Skeletal muscle tissue (tissue), 4 donors: Measurements from ENCODE around the gene TOR2A. TPM values are rescaled to one million over a fixed set of nuclear protein-coding genes. Genes with fewer than 3 reads are reported as not detected.

Source experiments
- H3K27ac ChIP-seq: one replicate; pipeline ENCODE4 v1.7.0; 2013; ENCODE audit warnings: mild to moderate bottlenecking, low read depth, low read length, inconsistent platforms
- H3K27me3 ChIP-seq, 3 donors: one replicate each; pipeline ENCODE4 v1.7.0; 2013; ENCODE audit warnings: low read length in 3 of 3; ENCODE audit not compliant: control insufficient read depth in 3 of 3, insufficient read depth in 3 of 3
- H3K36me3 ChIP-seq, 3 donors: one replicate each; pipeline ENCODE4 v1.7.0; 2013; ENCODE audit warnings: low read length in 3 of 3; ENCODE audit not compliant: control insufficient read depth in 3 of 3, insufficient read depth in 3 of 3
- H3K4me1 ChIP-seq, 3 donors: one replicate each; pipeline ENCODE4 v1.7.0; 2013; ENCODE audit warnings: low read length in 3 of 3, mild to moderate bottlenecking in 3 of 3; ENCODE audit not compliant: control insufficient read depth in 3 of 3, insufficient read depth in 3 of 3
- H3K4me3 ChIP-seq, 3 donors: one replicate each; pipeline ENCODE4 v1.7.0; 2013; ENCODE audit warnings: low read length in 3 of 3
- H3K9ac ChIP-seq, 3 donors: one replicate each; pipeline ENCODE4 v1.7.0; 2013; ENCODE audit warnings: low read length in 3 of 3, mild to moderate bottlenecking in 3 of 3, moderate library complexity in 2 of 3, low read depth in 1 of 3
- H3K9me3 ChIP-seq, 3 donors: one replicate each; pipeline ENCODE4 v1.7.0; 2013; ENCODE audit warnings: low read length in 3 of 3; ENCODE audit not compliant: control insufficient read depth in 3 of 3
- total RNA-seq: library from RNA; depleted of rRNA; stranded (reverse); fragments of >200 nt; gene quantifications from one replicate; pipeline ENCODE4 v1.2.3, GENCODE V29; 2014
- donor health status: Osteomylitis.

The TOR2A gene
- total RNA-seq, 1 donor from 2014 or later, result 2.6 TPM

- Histone ChIP-seq H3K4me3 (no peak overlapping the region), H3K27me3 (no peaks in the 10 kb centered on the region), H3K27ac (no peak overlapping the region), H3K4me1 (peaks cover 6 to 14% (median 13%) of the 10 kb centered on the region in 3 donors), H3K9ac (no peak overlapping the region), H3K36me3 (peaks cover 6 to 24% (median 21%) of the 10 kb centered on the region in 3 donors), H3K9me3 (no peaks in the 10 kb centered on the region)
Measured at GRCh38 chr9:127732444-127732843, 2.6 kb downstream of the TOR2A start.

- no peak overlapping the region for H3K27ac ChIP-seq
Measured at GRCh38 chr9:127731938-127732337, 3.2 kb downstream of the TOR2A start.

GRCh38 chr9:127730799-127731410, 4.2 kb downstream of the TOR2A start:
- Histone ChIP-seq H3K4me1 (peaks cover 6 to 13% (median 13%) of the 10 kb centered on the region in 3 donors), H3K27ac (no peak overlapping the region), H3K4me3 (no peak overlapping the region), H3K27me3 (no peaks in the 10 kb centered on the region), H3K9ac (no peak overlapping the region), H3K9me3 (no peaks in the 10 kb centered on the region), H3K36me3 (peaks cover 6 to 24% (median 21%) of the 10 kb centered on the region in 3 donors)

More at GRCh38 chr9:127731938-127732337, 3.2 kb downstream of the TOR2A start:
- peaks cover 6 to 24% (median 21%) of the 10 kb centered on the region in 3 donors for H3K36me3 ChIP-seq
- no peaks in the 10 kb centered on the region for H3K9me3 ChIP-seq
- H3K4me1 ChIP-seq, result peaks cover 6 to 14% (median 13%) of the 10 kb centered on the region in 3 donors
- no peak overlapping the region for H3K9ac ChIP-seq
- H3K27me3 ChIP-seq, result no peaks in the 10 kb centered on the region
- no peak overlapping the region for H3K4me3 ChIP-seq

GRCh38 chr9:127730262-127730661, 4.8 kb downstream of the TOR2A start:
- no peak overlapping the region for H3K27ac ChIP-seq
- H3K9me3 ChIP-seq, result no peaks in the 10 kb centered on the region
- no peak overlapping the region for H3K4me3 ChIP-seq
- peaks cover 6 to 13% (median 7%) of the 10 kb centered on the region in 3 donors for H3K4me1 ChIP-seq
- no peak overlapping the region for H3K9ac ChIP-seq
- H3K27me3 ChIP-seq, result no peaks in the 10 kb centered on the region
- H3K36me3 ChIP-seq, result peaks cover 6 to 24% (median 21%) of the 10 kb centered on the region in 3 donors

- Histone ChIP-seq H3K4me3 (no peak overlapping the region), H3K27ac (no peak overlapping the region), H3K9me3 (no peaks in the 10 kb centered on the region), H3K4me1 (peaks cover 6 to 12% (median 7%) of the 10 kb centered on the region in 3 donors), H3K27me3 (no peaks in the 10 kb centered on the region), H3K9ac (no peak overlapping the region), H3K36me3 (peaks cover 6 to 24% (median 21%) of the 10 kb centered on the region in 3 donors)
Measured at GRCh38 chr9:127729522-127730256, 5.4 kb downstream of the TOR2A start.

- Histone ChIP-seq H3K36me3 (peaks cover 6 to 24% (median 21%) of the 10 kb centered on the region in 3 donors), H3K9ac (no peak overlapping the region), H3K4me3 (no peak overlapping the region), H3K9me3 (no peaks in the 10 kb centered on the region), H3K4me1 (peaks cover 0 to 4% (median 3%) of the 10 kb centered on the region in 3 donors), H3K27ac (no peak overlapping the region), H3K27me3 (no peaks in the 10 kb centered on the region)
Measured at GRCh38 chr9:127728808-127729207, 6.3 kb downstream of the TOR2A start.

GRCh38 chr9:127726871-127727270, 8.2 kb downstream of the TOR2A start:
- Histone ChIP-seq H3K27ac (no peak overlapping the region), H3K27me3 (peaks cover 0 to 6% (median 0%) of the 10 kb centered on the region in 3 donors), H3K4me3 (no peak overlapping the region), H3K9me3 (no peaks in the 10 kb centered on the region), H3K4me1 (peaks cover 0 to 4% (median 0%) of the 10 kb centered on the region in 3 donors), H3K9ac (no peak overlapping the region), H3K36me3 (peaks cover 4 to 12% (median 9%) of the 10 kb centered on the region in 3 donors)

GRCh38 chr9:127724012-127724411, 11.1 kb downstream of the TOR2A start:
- H3K27ac ChIP-seq, result no peak overlapping the region
- H3K9me3 ChIP-seq, result no peaks in the 10 kb centered on the region
- H3K9ac ChIP-seq, result peak overlapping the region in 1 of 3 donors; percentile 54
- no peaks in the 10 kb centered on the region for H3K36me3 ChIP-seq
- peaks cover 0 to 4% (median 0%) of the 10 kb centered on the region in 3 donors for H3K4me1 ChIP-seq
- H3K27me3 ChIP-seq, result peaks cover 0 to 6% (median 0%) of the 10 kb centered on the region in 3 donors
- H3K4me3 ChIP-seq, result no peak overlapping the region

- Histone ChIP-seq H3K9me3 (no peaks in the 10 kb centered on the region), H3K36me3 (no peaks in the 10 kb centered on the region), H3K27me3 (peaks cover 0 to 6% (median 0%) of the 10 kb centered on the region in 3 donors), H3K4me3 (no peak overlapping the region), H3K4me1 (peaks cover 0 to 4% (median 0%) of the 10 kb centered on the region in 3 donors), H3K27ac (no peak overlapping the region), H3K9ac (no peak overlapping the region)
Measured at GRCh38 chr9:127723444-127723843, 11.7 kb downstream of the TOR2A start.

GRCh38 chr9:127723013-127723412, 12.1 kb downstream of the TOR2A start:
- Histone ChIP-seq H3K4me1 (peaks cover 0 to 4% (median 0%) of the 10 kb centered on the region in 3 donors), H3K36me3 (no peaks in the 10 kb centered on the region), H3K27ac (no peak overlapping the region), H3K27me3 (peaks cover 0 to 6% (median 0%) of the 10 kb centered on the region in 3 donors), H3K4me3 (no peak overlapping the region), H3K9ac (no peak overlapping the region), H3K9me3 (no peaks in the 10 kb centered on the region)
